Measurements from ENCODE around the gene PARD3B. TPM values are rescaled to one million over a fixed set of nuclear protein-coding genes. Genes with fewer than 3 reads are reported as not detected.
A peak's percentile ranks its signal among the peaks of the same experiment; 100 is the strongest.

Gene PARD3B
- total and polyA plus RNA-seq, 3 experiments from 2014 or later, result 0.11 to 0.26 TPM; not detected in 1

- no peak for DNase-seq
- Mint-ChIP-seq H3K27ac (no peak overlapping the region), H3K4me1 (no peaks in the 10 kb centered on the region), H3K36me3 (no peaks in the 10 kb centered on the region), H3K27me3 (no peaks in the 10 kb centered on the region), H3K9me3 (peaks cover 0 to 8% (median 0%) of the 10 kb centered on the region in 5 donors), H3K4me3 (no peak overlapping the region)
- Histone ChIP-seq H3K4me3 (ENCODE audit: low read length) (no peak overlapping the region), H3K27me3 (ENCODE audit: insufficient read depth, low read length, poor library complexity, severe bottlenecking) (no peaks in the 10 kb centered on the region), H3K36me3 (ENCODE audit: insufficient read depth, low read length) (no peaks in the 10 kb centered on the region), H3K27ac (ENCODE audit: low read depth, low read length) (no peak overlapping the region), H3K9me3 (ENCODE audit: low read length) (no peaks in the 10 kb centered on the region), H3K4me1 (ENCODE audit: insufficient read depth, low read length) (no peaks in the 10 kb centered on the region)
- CTCF ChIA-PET, result no interaction called here
- POLR2A ChIA-PET, result no interaction called here
Observed at GRCh38 chr2:205293559-205293958, 748.3 kb downstream of the PARD3B start.

GRCh38 chr2:205296959-205297358 is 751.7 kb downstream of the PARD3B start:
- no peak overlapping the region for H3K4me3 Mint-ChIP-seq
- POLR2A ChIA-PET, result no interaction called here
- CTCF ChIA-PET, result no interaction called here
- Histone ChIP-seq H3K4me3 (ENCODE audit: low read length) (no peak overlapping the region), H3K36me3 (ENCODE audit: insufficient read depth, low read length) (no peaks in the 10 kb centered on the region), H3K9me3 (ENCODE audit: low read length) (no peaks in the 10 kb centered on the region), H3K27me3 (ENCODE audit: insufficient read depth, low read length, poor library complexity, severe bottlenecking) (no peaks in the 10 kb centered on the region), H3K4me1 (ENCODE audit: insufficient read depth, low read length) (no peaks in the 10 kb centered on the region), H3K27ac (ENCODE audit: low read depth, low read length) (no peak overlapping the region)
- DNase-seq, result no peak
- no peak overlapping the region for H3K27ac Mint-ChIP-seq
- H3K9me3 Mint-ChIP-seq, result no peaks in the 10 kb centered on the region
- H3K36me3 Mint-ChIP-seq, result no peaks in the 10 kb centered on the region
- H3K27me3 Mint-ChIP-seq, result no peaks in the 10 kb centered on the region
- H3K4me1 Mint-ChIP-seq, result no peaks in the 10 kb centered on the region

DNA sequence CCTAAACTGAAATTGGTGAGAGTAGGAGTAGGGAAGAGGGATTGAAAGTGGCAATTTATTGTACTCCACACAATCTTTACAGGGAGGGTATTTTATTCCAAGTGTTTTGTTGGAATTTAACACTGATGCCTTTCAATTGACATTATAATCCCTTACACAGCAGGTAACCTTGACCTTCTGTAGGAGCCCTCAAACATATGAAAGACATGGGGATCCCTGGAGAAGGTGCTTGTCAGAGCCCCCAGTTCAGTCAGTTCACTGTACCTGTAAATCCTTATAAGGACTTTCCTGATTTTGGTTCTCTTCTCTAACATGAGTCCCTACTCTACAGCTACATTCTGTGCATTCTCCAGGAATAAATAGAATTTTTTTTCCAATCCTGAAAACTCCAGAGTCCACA is 752.1 kb downstream of the PARD3B start:
- H3K36me3 ChIP-seq (ENCODE audit: insufficient read depth, low read length), result no peaks in the 10 kb centered on the region
- Mint-ChIP-seq H3K9me3 (no peaks in the 10 kb centered on the region), H3K27ac (no peak overlapping the region), H3K27me3 (no peaks in the 10 kb centered on the region), H3K4me3 (no peak overlapping the region), H3K4me1 (no peaks in the 10 kb centered on the region), H3K36me3 (no peaks in the 10 kb centered on the region)
- no peaks in the 10 kb centered on the region for H3K4me1 ChIP-seq (ENCODE audit: insufficient read depth, low read length)
- H3K9me3 ChIP-seq (ENCODE audit: low read length), result no peaks in the 10 kb centered on the region
- H3K27ac ChIP-seq (ENCODE audit: low read depth, low read length), result no peak overlapping the region
- POLR2A ChIA-PET, result no interaction called here
- CTCF ChIA-PET, result no interaction called here
- H3K27me3 ChIP-seq (ENCODE audit: insufficient read depth, low read length, poor library complexity, severe bottlenecking), result no peaks in the 10 kb centered on the region
- no peak overlapping the region for H3K4me3 ChIP-seq (ENCODE audit: low read length)
- DNase-seq, result no peak

DNA sequence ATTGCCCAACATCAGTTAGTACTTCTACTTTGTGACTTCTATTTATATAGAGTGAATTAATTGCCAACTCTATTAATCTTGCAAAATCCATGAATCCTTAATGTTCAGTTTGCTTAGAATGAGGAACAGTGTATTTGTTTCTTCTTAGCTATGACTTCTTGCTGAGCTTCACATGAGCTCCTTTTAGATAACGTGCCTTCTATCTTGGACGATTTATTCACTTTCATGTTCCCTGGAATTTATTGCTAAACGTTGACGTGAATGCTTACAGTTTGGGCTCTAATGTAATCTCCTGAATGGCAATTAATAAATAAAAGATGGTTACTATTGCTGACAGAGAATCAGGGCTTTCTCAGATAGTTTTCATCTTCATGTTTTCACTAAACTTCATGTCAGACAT is 752.6 kb downstream of the PARD3B start:
- POLR2A ChIA-PET, result no interaction called here
- no peak overlapping the region for H3K4me3 ChIP-seq (ENCODE audit: low read length)
- H3K27ac ChIP-seq (ENCODE audit: low read depth, low read length), result no peak overlapping the region
- H3K9me3 ChIP-seq (ENCODE audit: low read length), result no peaks in the 10 kb centered on the region
- H3K36me3 ChIP-seq (ENCODE audit: insufficient read depth, low read length), result no peaks in the 10 kb centered on the region
- Mint-ChIP-seq H3K27ac (peak overlapping the region in 1 of 8 donors; percentile 14), H3K4me3 (no peak overlapping the region), H3K4me1 (no peaks in the 10 kb centered on the region), H3K36me3 (no peaks in the 10 kb centered on the region), H3K27me3 (no peaks in the 10 kb centered on the region), H3K9me3 (no peaks in the 10 kb centered on the region)
- H3K27me3 ChIP-seq (ENCODE audit: insufficient read depth, low read length, poor library complexity, severe bottlenecking), result no peaks in the 10 kb centered on the region
- CTCF ChIA-PET, result no interaction called here
- H3K4me1 ChIP-seq (ENCODE audit: insufficient read depth, low read length), result no peaks in the 10 kb centered on the region
- no peak for DNase-seq

GRCh38 chr2:205311201-205311600 is 765.9 kb downstream of the PARD3B start:
- CTCF ChIA-PET, result no interaction called here
- POLR2A ChIA-PET, result no interaction called here
- H3K27me3 Mint-ChIP-seq, result no peaks in the 10 kb centered on the region
- no peaks in the 10 kb centered on the region for H3K4me1 Mint-ChIP-seq
- no peak for DNase-seq
- peaks cover 0 to 6% (median 0%) of the 10 kb centered on the region in 5 donors for H3K9me3 Mint-ChIP-seq
- no peak overlapping the region for H3K4me3 Mint-ChIP-seq
- H3K36me3 Mint-ChIP-seq, result no peaks in the 10 kb centered on the region
- no peak overlapping the region for H3K4me3 ChIP-seq (ENCODE audit: low read length)
- no peak overlapping the region for H3K27ac ChIP-seq (ENCODE audit: low read depth, low read length)
- no peak overlapping the region for H3K27ac Mint-ChIP-seq
- H3K27me3 ChIP-seq (ENCODE audit: insufficient read depth, low read length, poor library complexity, severe bottlenecking), result no peaks in the 10 kb centered on the region
- H3K9me3 ChIP-seq (ENCODE audit: low read length), result no peaks in the 10 kb centered on the region
- H3K4me1 ChIP-seq (ENCODE audit: insufficient read depth, low read length), result no peaks in the 10 kb centered on the region
- no peaks in the 10 kb centered on the region for H3K36me3 ChIP-seq (ENCODE audit: insufficient read depth, low read length)

DNA sequence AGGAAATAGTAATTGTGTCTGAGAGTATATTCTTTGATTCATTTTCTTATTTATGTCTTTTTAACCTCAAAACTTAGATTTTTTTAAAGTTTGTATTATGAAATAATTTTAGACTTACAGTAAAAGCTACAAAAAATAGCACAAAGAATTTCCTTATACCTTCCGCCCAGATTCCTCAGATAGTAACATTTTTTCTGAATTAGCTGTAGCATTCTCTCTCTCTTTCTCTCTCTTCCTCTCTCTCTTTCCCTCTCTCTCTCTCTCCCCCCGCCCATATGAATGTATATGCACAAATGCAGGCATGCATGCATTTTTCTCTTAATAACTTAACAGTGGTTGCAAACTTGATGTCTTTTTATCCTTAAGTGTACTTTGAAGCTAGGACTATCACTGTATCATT is 776.0 kb downstream of the PARD3B start:
- no peaks in the 10 kb centered on the region for H3K27me3 ChIP-seq (ENCODE audit: insufficient read depth, low read length, poor library complexity, severe bottlenecking)
- no peaks in the 10 kb centered on the region for H3K9me3 ChIP-seq (ENCODE audit: low read length)
- H3K4me3 ChIP-seq (ENCODE audit: low read length), result no peak overlapping the region
- H3K36me3 ChIP-seq (ENCODE audit: insufficient read depth, low read length), result no peaks in the 10 kb centered on the region
- H3K27ac ChIP-seq (ENCODE audit: low read depth, low read length), result no peak overlapping the region
- no peak overlapping the region for H3K27ac Mint-ChIP-seq
- no peak overlapping the region for H3K4me3 Mint-ChIP-seq
- no peak for DNase-seq
- H3K36me3 Mint-ChIP-seq, result no peaks in the 10 kb centered on the region
- H3K4me1 ChIP-seq (ENCODE audit: insufficient read depth, low read length), result no peaks in the 10 kb centered on the region
- ChIA-PET POLR2A (no interaction called here), CTCF (no interaction called here)
- no peaks in the 10 kb centered on the region for H3K4me1 Mint-ChIP-seq
- peaks cover 0 to 2% of the 10 kb centered on the region in 2 donors for H3K27me3 Mint-ChIP-seq
- peaks cover 0 to 5% (median 0%) of the 10 kb centered on the region in 5 donors for H3K9me3 Mint-ChIP-seq

GRCh38 chr2:205323929-205324328 is 778.7 kb downstream of the PARD3B start:
- Mint-ChIP-seq H3K27ac (no peak overlapping the region), H3K27me3 (peaks cover 0 to 2% of the 10 kb centered on the region in 2 donors), H3K36me3 (no peaks in the 10 kb centered on the region), H3K4me1 (no peaks in the 10 kb centered on the region), H3K9me3 (peaks cover 0 to 4% (median 0%) of the 10 kb centered on the region in 5 donors), H3K4me3 (no peak overlapping the region)
- ChIA-PET POLR2A (no interaction called here), CTCF (no interaction called here)
- DNase-seq, result no peak
- no peaks in the 10 kb centered on the region for H3K4me1 ChIP-seq (ENCODE audit: insufficient read depth, low read length)
- H3K27ac ChIP-seq (ENCODE audit: low read depth, low read length), result no peak overlapping the region
- H3K36me3 ChIP-seq (ENCODE audit: insufficient read depth, low read length), result no peaks in the 10 kb centered on the region
- no peak overlapping the region for H3K4me3 ChIP-seq (ENCODE audit: low read length)
- no peaks in the 10 kb centered on the region for H3K27me3 ChIP-seq (ENCODE audit: insufficient read depth, low read length, poor library complexity, severe bottlenecking)
- no peaks in the 10 kb centered on the region for H3K9me3 ChIP-seq (ENCODE audit: low read length)

- H3K27ac ChIP-seq (ENCODE audit: low read depth, low read length), result no peak overlapping the region
- Mint-ChIP-seq H3K27ac (no peak overlapping the region), H3K36me3 (no peaks in the 10 kb centered on the region), H3K4me3 (no peak overlapping the region), H3K27me3 (peaks cover 0 to 2% of the 10 kb centered on the region in 2 donors), H3K9me3 (peaks cover 0 to 3% (median 0%) of the 10 kb centered on the region in 5 donors), H3K4me1 (no peaks in the 10 kb centered on the region)
- no peak for DNase-seq
- no peaks in the 10 kb centered on the region for H3K36me3 ChIP-seq (ENCODE audit: insufficient read depth, low read length)
- no peak overlapping the region for H3K4me3 ChIP-seq (ENCODE audit: low read length)
- CTCF ChIA-PET, result no interaction called here
- POLR2A ChIA-PET, result no interaction called here
- H3K4me1 ChIP-seq (ENCODE audit: insufficient read depth, low read length), result no peaks in the 10 kb centered on the region
- no peaks in the 10 kb centered on the region for H3K9me3 ChIP-seq (ENCODE audit: low read length)
- no peaks in the 10 kb centered on the region for H3K27me3 ChIP-seq (ENCODE audit: insufficient read depth, low read length, poor library complexity, severe bottlenecking)
Observed at GRCh38 chr2:205324355-205324754, 779.1 kb downstream of the PARD3B start.

- Histone ChIP-seq H3K4me1 (ENCODE audit: insufficient read depth, low read length) (no peaks in the 10 kb centered on the region), H3K27me3 (ENCODE audit: insufficient read depth, low read length, poor library complexity, severe bottlenecking) (no peaks in the 10 kb centered on the region), H3K9me3 (ENCODE audit: low read length) (no peaks in the 10 kb centered on the region), H3K27ac (ENCODE audit: low read depth, low read length) (no peak overlapping the region), H3K4me3 (ENCODE audit: low read length) (no peak overlapping the region), H3K36me3 (ENCODE audit: insufficient read depth, low read length) (no peaks in the 10 kb centered on the region)
- Mint-ChIP-seq H3K9me3 (peaks cover 0 to 4% (median 2%) of the 10 kb centered on the region in 5 donors), H3K36me3 (no peaks in the 10 kb centered on the region), H3K27me3 (no peaks in the 10 kb centered on the region), H3K4me1 (no peaks in the 10 kb centered on the region), H3K4me3 (no peak overlapping the region), H3K27ac (no peak overlapping the region)
- ChIA-PET CTCF (no interaction called here), POLR2A (no interaction called here)
- no peak for DNase-seq
Observed at GRCh38 chr2:205333351-205333750, 788.1 kb downstream of the PARD3B start.

All from CD8-positive, alpha-beta memory T cell (primary cell).